K562 (cell line): Measurements from ENCODE around the gene TP53BP2. TPM values are rescaled to one million over a fixed set of nuclear protein-coding genes. Genes with fewer than 3 reads are reported as not detected.
A peak's percentile ranks its signal among the peaks of the same experiment; 100 is the strongest.

Source experiments
- CBX5 ChIP-seq: IDR thresholded peaks from 2 replicates; pipeline ENCODE4 v1.6.1; 2014; ENCODE audit warnings: low read depth, borderline replicate concordance
- CEBPG ChIP-seq, 3 experiments: fragments of 200-800 bp in 1 of 3; sonication (Bioruptor generic) in 1 of 3; sonication (generic) in 1 of 3; formaldehyde crosslinking in 1 of 3; IDR thresholded peaks in 2 of 3; conservative IDR thresholded peaks in 1 of 3; 2 replicates each; pipeline versions ENCODE4 v1.6.1 to v1.8.0; 2016 to 2022; ENCODE audit warnings: missing compliant biosample characterization in 2 of 3, missing genetic modification characterization in 2 of 3, mild to moderate bottlenecking in 1 of 3, missing genetic modification reagents in 1 of 3
- CHCHD3 ChIP-seq: fragments of 250-450 bp; sonication (Bioruptor Pico); IDR thresholded peaks from 2 replicates; pipeline ENCODE4 v2.1.2; 2022; ENCODE audit warnings: mild to moderate bottlenecking
- ERF ChIP-seq: fragments of 450-650 bp; formaldehyde crosslinking; IDR thresholded peaks from 2 replicates; pipeline ENCODE4 v1.4.0; 2020; ENCODE audit warnings: mild to moderate bottlenecking, mixed read lengths
- GTF2B ChIP-seq: IDR thresholded peaks from 2 replicates; pipeline ENCODE4 v1.6.1; 2011; ENCODE audit not compliant: insufficient read length; ENCODE audit errors: extremely low read depth
- HIVEP1 ChIP-seq: fragments of 250-450 bp; sonication (Bioruptor Pico); IDR thresholded peaks from 2 replicates; pipeline ENCODE4 v1.4.0; 2020; ENCODE audit warnings: mild to moderate bottlenecking
- IFI16 ChIP-seq: fragments of 250-450 bp; sonication (Bioruptor Pico); IDR thresholded peaks from 2 replicates; pipeline ENCODE4 v2.1.2; 2022; ENCODE audit warnings: mild to moderate bottlenecking, inconsistent platforms
- IRF1 ChIP-seq: sonication (generic); formaldehyde crosslinking; IDR thresholded peaks from 2 replicates; pipeline ENCODE4 v1.8.0; 2022; ENCODE audit warnings: missing genetic modification reagents, mild to moderate bottlenecking, borderline replicate concordance
- JUNB ChIP-seq: fragments of 450-650 bp; formaldehyde crosslinking; conservative IDR thresholded peaks from 2 replicates; pipeline ENCODE4 v1.4.0; 2020; ENCODE audit warnings: mild to moderate bottlenecking
- KLF13 ChIP-seq: fragments of 450-650 bp; IDR thresholded peaks from 2 replicates; pipeline ENCODE4 v1.6.1; 2016; ENCODE audit warnings: missing genetic modification characterization, low read depth, mild to moderate bottlenecking, missing compliant biosample characterization, moderate library complexity, borderline replicate concordance
- L3MBTL2 ChIP-seq: fragments of 450-650 bp; IDR thresholded peaks from 2 replicates; pipeline ENCODE4 v1.6.1; 2016; ENCODE audit warnings: mild to moderate bottlenecking, moderate library complexity
- MBD1 ChIP-seq: fragments of 250-450 bp; sonication (Bioruptor Pico); IDR thresholded peaks from 2 replicates; pipeline ENCODE4 v1.8.0; 2022; ENCODE audit warnings: inconsistent platforms
- NCOA2 ChIP-seq, 2 experiments: fragments of 450-650 bp; IDR thresholded peaks; 2 replicates each; pipeline ENCODE4 v1.6.1; 2018; ENCODE audit warnings: mild to moderate bottlenecking in 2 of 2, moderate library complexity in 1 of 2; ENCODE audit not compliant: partially characterized antibody in 2 of 2
- NFE2L1 ChIP-seq: fragments of 450-650 bp; IDR thresholded peaks from 2 replicates; pipeline ENCODE4 v1.6.1; 2016; ENCODE audit warnings: missing genetic modification characterization, low read depth, mild to moderate bottlenecking, missing compliant biosample characterization, moderate library complexity, borderline replicate concordance
- PCBP2 ChIP-seq: fragments of 200-400 bp; formaldehyde crosslinking; IDR thresholded peaks from 2 replicates; pipeline ENCODE4 v1.6.1; 2018; ENCODE audit warnings: low read length, low read depth, mild to moderate bottlenecking, moderate library complexity; ENCODE audit not compliant: poor library complexity, severe bottlenecking
- TCFL5 ChIP-seq: fragments of 250-450 bp; sonication (Bioruptor Pico); conservative IDR thresholded peaks from 2 replicates; pipeline ENCODE4 v1.6.1; 2021; ENCODE audit warnings: mild to moderate bottlenecking, moderate library complexity, matching md5 sums
- TEAD4 ChIP-seq, 2 experiments: sonication (generic) in 1 of 2; formaldehyde crosslinking in 1 of 2; IDR thresholded peaks; 2 replicates each; pipeline versions ENCODE4 v1.6.1 to v1.8.0; 2012 to 2022; ENCODE audit warnings: borderline replicate concordance in 1 of 2, inconsistent platforms in 1 of 2, low read length in 1 of 2, mild to moderate bottlenecking in 1 of 2, missing genetic modification reagents in 1 of 2
- THRA ChIP-seq: fragments of 450-650 bp; IDR thresholded peaks from 2 replicates; pipeline ENCODE4 v1.6.1; 2017; ENCODE audit warnings: mild to moderate bottlenecking, moderate library complexity
- ZBTB17 ChIP-seq: fragments of 450-650 bp; formaldehyde crosslinking; IDR thresholded peaks from 2 replicates; pipeline ENCODE4 v1.4.0; 2020; ENCODE audit warnings: mild to moderate bottlenecking
- ZBTB43 ChIP-seq: sonication (generic); formaldehyde crosslinking; IDR thresholded peaks from 2 replicates; pipeline ENCODE4 v1.8.0; 2023; ENCODE audit warnings: mild to moderate bottlenecking, missing genetic modification reagents
- ZKSCAN1 ChIP-seq: fragments of 150-350 bp; IDR thresholded peaks from 2 replicates; pipeline ENCODE4 v1.6.1; 2016; ENCODE audit warnings: low read depth, low read length
- polyA plus RNA-seq, 8 experiments: library from polyadenylated mRNA; depleted of rRNA in 4 of 8; stranded (reverse) in 5 of 8; unstranded in 3 of 8; fragments of >200 nt; fragmentation: Nextera tagmentation in 2 of 8; fragmentation: Illumina TruSeq in 1 of 8; extraction: Ambion mirVana in 2 of 8; extraction: Trizol in 1 of 8; gene quantifications; 2 replicates each; pipeline versions ENCODE4 v1.2.1 to v1.2.3, GENCODE V29; 2011 to 2014; ENCODE audit warnings: inconsistent platforms in 1 of 8, missing spikeins in 1 of 8
- total RNA-seq, 7 experiments: library from RNA; depleted of rRNA in 6 of 7; stranded (reverse); fragments of >200 nt in 6 of 7; fragmentation: Illumina TruSeq in 2 of 7; extraction: Trizol in 2 of 7; gene quantifications; 2 replicates each; pipeline versions ENCODE4 v1.2.1 to v1.2.3, GENCODE V29; 2011 to 2021; ENCODE audit warnings: low replicate concordance in 1 of 7

Gene TP53BP2
- total and polyA plus RNA-seq, 9 of the 15 experiments (the other 6 are each of a cell fraction or from before 2014, with no cell fraction given): 17.0 to 69.6 (median 40.1) TPM

GRCh38 chr1:223819730-223820514, 25.8 kb downstream of the TP53BP2 start (continued):
- TF ChIP-seq JUNB (CRISPR knock-in tag) (no peak), IRF1 (CRISPR knock-in tag) (no peak), GTF2B (no peak), CHCHD3 (CRISPR knock-in tag) (no peak), MBD1 (CRISPR knock-in tag) (0 out of 2 replicates have a peak, but pooled peaks have one; percentile 13), NFE2L1 (no peak), TCFL5 (CRISPR knock-in tag) (no peak), ZKSCAN1 (no peak), NCOA2 (IDR thresholded peaks at IDR 0.05; ENCODE audit: partially characterized antibody in 2 of 2) (no peak), ZBTB17 (CRISPR knock-in tag) (0 out of 2 replicates have a peak, but pooled peaks have one; percentile 36), KLF13 (tag) (no peak), TEAD4 (IDR thresholded peaks at IDR 0.05; ENCODE audit: low read length) (no peak), TEAD4 (CRISPR knock-in tag; IDR thresholded peaks at IDR 0.05; ENCODE audit: borderline replicate concordance) (no peak), CBX5 (no peak), PCBP2 (no peak), L3MBTL2 (no peak), ERF (CRISPR knock-in tag) (no peak), IFI16 (CRISPR knock-in tag) (no peak), THRA (no peak), CEBPG (CRISPR knock-in tag; IDR thresholded peaks at IDR 0.05) (peak; percentile 90), CEBPG (tag; conservative IDR thresholded peaks at IDR 0.05 in 1 of 2, IDR thresholded peaks at IDR 0.05 in 1 of 2) (peak; percentile 93 to 97), HIVEP1 (CRISPR knock-in tag) (no peak), ZBTB43 (CRISPR knock-in tag) (no peak)
